ENCODE data around the gene CPXM2. TPM values are rescaled to one million over a fixed set of nuclear protein-coding genes. Genes with fewer than 3 reads are reported as not detected.

The CPXM2 gene
- not detected for total RNA-seq

DNA sequence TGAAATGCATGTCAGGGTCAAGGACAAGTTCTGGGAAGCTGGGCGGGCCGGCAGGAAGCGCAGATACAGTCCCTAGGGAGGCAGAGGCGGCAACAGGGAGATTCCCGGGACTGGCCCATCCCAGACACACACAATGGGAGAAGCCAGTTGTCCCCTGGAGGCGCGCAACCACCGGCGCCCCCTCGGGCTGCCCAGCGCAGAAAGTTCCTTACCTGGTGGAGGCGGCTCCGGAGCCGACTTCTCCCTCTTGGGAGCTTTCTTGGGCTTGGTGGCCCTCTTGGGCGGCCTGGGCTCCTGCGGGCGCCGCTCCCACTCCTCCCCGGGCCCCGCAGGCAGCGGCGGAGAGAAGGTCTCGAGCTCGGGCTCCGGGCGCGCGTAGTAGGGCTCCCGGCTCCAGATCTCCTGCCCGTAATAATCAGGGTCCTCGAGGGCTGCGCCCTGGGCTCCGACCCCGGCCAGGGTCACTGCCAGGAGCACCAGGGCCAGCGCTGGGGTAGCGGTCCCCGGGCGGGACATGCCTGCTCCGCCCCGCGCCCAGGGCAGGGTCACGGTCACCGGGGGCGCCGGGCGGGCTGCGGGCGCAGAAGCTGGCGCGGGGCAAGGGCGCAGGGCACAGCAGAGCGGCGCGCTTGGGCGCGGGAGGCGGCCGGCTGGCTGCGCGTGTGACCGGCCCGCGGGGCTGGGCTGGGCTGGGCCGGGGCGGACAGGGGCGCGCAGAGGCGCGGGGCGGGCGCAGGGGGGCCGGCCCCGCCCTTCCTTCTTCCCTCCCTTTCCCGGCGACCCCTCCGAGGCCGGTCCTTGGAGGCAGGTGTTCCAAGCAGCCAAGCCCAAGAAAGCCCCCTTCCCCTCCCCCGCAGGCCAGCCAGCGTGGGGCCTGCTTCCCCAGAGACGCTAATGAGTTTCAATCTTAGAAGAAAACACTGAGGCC is at the start of gene CPXM2:
Gene CPXM2 (minus strand): TSS at position 664 of the 928 bp plus-strand sequence. CDS start 148 bp downstream, at position 516.
- H3K36me3 Mint-ChIP-seq (ENCODE audit: low read depth), result no peaks in the 10 kb centered on the region
- no peak within 1 kb of the TSS for H3K4me3 Mint-ChIP-seq
- H3K27me3 Mint-ChIP-seq, result peaks cover 20% of the 10 kb centered on the region
- no peak for ATAC-seq (replicated peaks)
- no peaks in the 10 kb centered on the region for H3K4me1 Mint-ChIP-seq
- no peak within 1 kb of the TSS for H3K27ac Mint-ChIP-seq
- H3K9me3 Mint-ChIP-seq, result no peaks in the 10 kb centered on the region

DNA sequence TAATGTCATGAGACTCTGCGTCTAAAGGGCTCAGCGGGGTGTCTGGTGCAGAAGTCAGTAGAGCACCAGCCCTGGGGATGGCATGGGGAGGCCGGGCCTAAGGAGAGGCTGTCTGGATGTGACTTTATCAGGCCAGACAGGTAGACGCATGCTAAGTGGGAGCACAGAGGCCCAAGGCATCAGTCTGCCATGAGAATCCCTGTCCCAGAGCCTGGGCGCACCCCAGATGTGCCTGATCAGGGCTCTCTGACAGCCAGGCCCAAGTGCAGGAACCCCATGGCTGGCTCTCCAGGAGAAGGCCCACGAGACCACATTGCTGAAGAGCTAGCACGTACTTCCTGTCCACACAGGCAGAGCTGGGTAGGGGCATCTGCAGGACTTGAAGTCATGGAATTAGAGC is 48.0 kb upstream of the CPXM2 start:
- Mint-ChIP-seq H3K36me3 (ENCODE audit: low read depth) (no peaks in the 10 kb centered on the region), H3K9me3 (peaks cover 6% of the 10 kb centered on the region), H3K27ac (no peak overlapping the region), H3K4me3 (no peak overlapping the region), H3K4me1 (no peaks in the 10 kb centered on the region), H3K27me3 (peaks cover 11% of the 10 kb centered on the region)
- no peak for ATAC-seq (replicated peaks)

DNA sequence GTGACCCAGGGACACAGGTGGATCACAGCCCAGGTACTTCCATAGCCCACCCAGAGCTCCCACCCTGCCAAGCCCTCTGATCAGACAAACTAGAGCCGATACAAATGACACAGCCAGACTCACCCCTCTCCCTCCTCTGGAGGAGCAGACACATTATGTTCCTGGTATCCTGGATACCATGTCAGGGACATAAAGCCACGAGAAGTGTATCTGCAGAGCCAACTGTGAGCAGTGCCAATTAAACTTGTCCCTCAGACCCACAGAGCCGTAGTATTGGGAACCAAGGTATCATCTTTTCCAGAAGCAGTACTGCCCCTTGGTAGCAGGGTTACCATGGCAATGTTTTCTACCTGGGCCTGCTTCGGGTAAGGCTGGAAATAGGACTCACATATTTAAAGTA is 47.3 kb upstream of the CPXM2 start:
- H3K4me1 Mint-ChIP-seq, result no peaks in the 10 kb centered on the region
- peaks cover 11% of the 10 kb centered on the region for H3K27me3 Mint-ChIP-seq
- H3K36me3 Mint-ChIP-seq (ENCODE audit: low read depth), result no peaks in the 10 kb centered on the region
- H3K9me3 Mint-ChIP-seq, result peaks cover 6% of the 10 kb centered on the region
- H3K4me3 Mint-ChIP-seq, result no peak overlapping the region
- no peak overlapping the region for H3K27ac Mint-ChIP-seq
- no peak for ATAC-seq (replicated peaks)

DNA sequence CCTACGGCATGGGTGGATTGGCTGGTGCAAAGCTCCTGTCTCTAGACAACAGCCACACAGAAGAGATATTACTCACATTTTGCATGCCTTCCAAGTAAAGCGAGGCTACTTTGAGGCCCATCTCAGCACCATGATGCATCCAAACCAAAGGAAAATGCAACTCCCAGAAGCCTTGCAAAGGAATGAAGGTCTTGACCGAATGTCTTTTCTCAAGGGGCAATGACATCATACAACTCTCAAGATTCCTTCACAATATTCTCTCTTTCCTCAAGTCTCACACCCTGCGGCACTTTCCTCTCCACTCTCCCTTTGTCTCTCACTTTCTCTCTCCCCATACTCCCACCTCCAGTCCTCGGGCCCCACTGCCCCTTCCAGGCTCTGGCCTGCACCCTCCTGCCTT is 44.8 kb upstream of the CPXM2 start:
- Mint-ChIP-seq H3K36me3 (ENCODE audit: low read depth) (no peaks in the 10 kb centered on the region), H3K9me3 (peaks cover 6% of the 10 kb centered on the region), H3K4me1 (no peaks in the 10 kb centered on the region), H3K4me3 (no peak overlapping the region), H3K27ac (no peak overlapping the region), H3K27me3 (peaks cover 15% of the 10 kb centered on the region)
- no peak for ATAC-seq (replicated peaks)

DNA sequence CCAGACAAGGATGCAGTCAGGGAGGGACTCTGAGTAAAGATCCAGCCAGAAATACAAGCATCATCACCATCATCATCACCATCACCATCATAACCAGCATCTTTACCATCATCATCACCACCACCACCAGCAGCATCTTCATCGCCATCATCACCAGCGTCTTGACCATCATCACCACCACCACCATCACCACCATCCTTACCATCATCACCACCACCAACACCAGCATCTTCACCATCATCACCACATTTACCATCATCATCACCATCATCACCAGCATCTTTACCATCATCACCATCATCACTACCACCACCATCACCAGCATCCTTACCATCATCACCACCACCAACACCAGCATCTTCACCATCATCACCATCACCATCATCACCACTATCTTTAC is 44.1 kb upstream of the CPXM2 start:
- H3K9me3 Mint-ChIP-seq, result peaks cover 8% of the 10 kb centered on the region
- no peaks in the 10 kb centered on the region for H3K4me1 Mint-ChIP-seq
- peaks cover 12% of the 10 kb centered on the region for H3K27me3 Mint-ChIP-seq
- H3K27ac Mint-ChIP-seq, result no peak overlapping the region
- H3K4me3 Mint-ChIP-seq, result no peak overlapping the region
- no peak for ATAC-seq (replicated peaks)
- H3K36me3 Mint-ChIP-seq (ENCODE audit: low read depth), result no peaks in the 10 kb centered on the region

DNA sequence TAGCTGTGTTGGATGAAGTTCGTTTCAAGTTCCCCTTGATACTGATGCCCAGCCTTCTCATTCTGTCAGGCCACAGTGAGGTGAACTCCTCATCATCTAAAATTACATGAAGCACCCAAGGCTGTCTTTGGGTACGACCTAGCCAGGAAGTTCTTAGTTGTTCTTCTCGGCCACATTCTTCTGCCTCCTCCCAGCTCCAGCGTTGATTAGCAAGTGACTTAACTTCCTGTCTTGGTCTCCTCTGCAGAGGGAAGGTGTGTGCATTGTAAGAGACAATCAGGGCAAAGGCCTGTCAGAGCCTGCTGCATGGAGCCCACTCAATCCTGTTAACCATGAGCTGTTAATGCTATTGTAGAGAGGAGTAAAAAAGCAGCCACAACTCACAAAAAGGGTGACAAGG is 43.2 kb upstream of the CPXM2 start:
- Mint-ChIP-seq H3K27ac (no peak overlapping the region), H3K27me3 (peaks cover 12% of the 10 kb centered on the region), H3K4me1 (no peaks in the 10 kb centered on the region), H3K9me3 (peaks cover 8% of the 10 kb centered on the region), H3K4me3 (no peak overlapping the region), H3K36me3 (ENCODE audit: low read depth) (no peaks in the 10 kb centered on the region)
- no peak for ATAC-seq (replicated peaks)

DNA sequence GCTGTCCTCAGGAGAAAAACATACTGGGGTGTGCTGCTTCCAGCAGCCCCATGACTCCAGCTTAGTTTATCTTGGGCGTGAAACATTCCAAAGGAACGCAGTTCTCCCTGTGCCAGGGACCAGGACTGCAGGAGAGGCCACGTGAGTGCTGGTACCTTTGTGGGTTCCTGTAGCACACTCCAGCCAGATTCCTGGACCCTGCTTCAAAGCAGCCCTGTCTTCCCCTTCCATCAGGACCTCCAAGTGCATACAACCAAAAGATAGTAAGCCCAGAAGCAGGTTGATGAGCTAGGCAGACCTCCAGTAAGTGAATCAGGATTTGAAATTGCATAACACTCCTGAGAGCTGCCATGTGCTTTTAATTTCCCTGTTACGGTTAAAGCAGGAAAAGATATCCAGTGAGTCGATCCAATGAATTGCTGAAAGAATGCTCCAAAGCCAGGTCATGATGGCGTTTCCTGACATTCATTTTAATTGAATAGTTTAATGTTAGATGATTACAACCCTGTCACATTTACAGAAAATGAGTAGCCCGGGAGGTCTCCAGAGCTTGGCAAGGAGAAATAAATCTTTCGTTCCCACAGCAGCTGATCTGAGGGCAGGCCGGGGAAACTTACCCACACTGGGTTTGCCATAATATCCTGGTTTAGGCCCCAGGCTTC is 38.9 kb upstream of the CPXM2 start:
- no peak for ATAC-seq (replicated peaks)
- H3K27ac Mint-ChIP-seq, result no peak overlapping the region
- no peaks in the 10 kb centered on the region for H3K4me1 Mint-ChIP-seq
- H3K9me3 Mint-ChIP-seq, result peaks cover 9% of the 10 kb centered on the region
- no peaks in the 10 kb centered on the region for H3K36me3 Mint-ChIP-seq (ENCODE audit: low read depth)
- peaks cover 19% of the 10 kb centered on the region for H3K27me3 Mint-ChIP-seq
- no peak overlapping the region for H3K4me3 Mint-ChIP-seq

DNA sequence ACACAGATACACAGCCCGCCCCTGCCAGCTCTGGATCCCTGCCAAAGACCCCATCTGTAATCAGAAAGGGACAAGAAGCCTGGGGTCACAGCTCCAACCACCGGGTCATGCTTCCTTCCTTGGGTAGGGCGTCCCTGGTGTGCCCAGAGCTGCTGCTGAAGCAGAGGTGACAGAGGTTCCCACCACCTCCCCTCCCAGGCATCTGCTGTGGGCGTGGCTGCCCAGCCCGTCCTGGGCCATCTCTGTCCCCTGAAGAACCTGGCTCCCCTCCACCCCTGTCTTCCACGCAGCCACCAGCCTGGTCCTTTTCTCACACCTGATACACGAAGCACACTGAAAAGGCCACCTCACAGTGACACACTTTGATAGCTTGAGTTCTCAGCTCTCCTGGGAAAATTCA is 38.2 kb upstream of the CPXM2 start:
- H3K27me3 Mint-ChIP-seq, result peaks cover 19% of the 10 kb centered on the region
- no peaks in the 10 kb centered on the region for H3K4me1 Mint-ChIP-seq
- H3K36me3 Mint-ChIP-seq (ENCODE audit: low read depth), result no peaks in the 10 kb centered on the region
- H3K4me3 Mint-ChIP-seq, result no peak overlapping the region
- ATAC-seq (replicated peaks), result no peak
- no peak overlapping the region for H3K27ac Mint-ChIP-seq
- H3K9me3 Mint-ChIP-seq, result peaks cover 9% of the 10 kb centered on the region

DNA sequence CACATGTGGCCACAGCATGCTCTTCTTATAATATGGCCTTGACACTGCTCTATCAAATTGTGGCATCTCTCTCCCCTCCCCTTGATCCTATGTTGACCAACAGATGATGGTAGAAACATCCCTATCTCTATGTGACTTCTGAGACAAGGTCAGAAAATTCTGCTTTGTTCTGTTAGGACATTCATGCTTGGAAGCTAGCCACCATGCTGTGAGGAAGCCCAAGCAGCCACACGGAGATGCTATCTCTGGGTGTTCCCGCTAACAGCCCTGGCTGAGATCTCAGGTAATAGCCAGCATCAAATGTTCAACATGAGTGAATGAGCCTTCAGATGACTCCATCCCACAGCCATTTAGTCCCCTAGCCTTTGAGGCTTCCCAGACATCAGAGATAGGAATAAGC is 36.8 kb upstream of the CPXM2 start:
- ATAC-seq (replicated peaks), result no peak
- Mint-ChIP-seq H3K36me3 (ENCODE audit: low read depth) (no peaks in the 10 kb centered on the region), H3K9me3 (peaks cover 9% of the 10 kb centered on the region), H3K27ac (no peak overlapping the region), H3K4me3 (no peak overlapping the region), H3K4me1 (no peaks in the 10 kb centered on the region), H3K27me3 (peaks cover 19% of the 10 kb centered on the region)

DNA sequence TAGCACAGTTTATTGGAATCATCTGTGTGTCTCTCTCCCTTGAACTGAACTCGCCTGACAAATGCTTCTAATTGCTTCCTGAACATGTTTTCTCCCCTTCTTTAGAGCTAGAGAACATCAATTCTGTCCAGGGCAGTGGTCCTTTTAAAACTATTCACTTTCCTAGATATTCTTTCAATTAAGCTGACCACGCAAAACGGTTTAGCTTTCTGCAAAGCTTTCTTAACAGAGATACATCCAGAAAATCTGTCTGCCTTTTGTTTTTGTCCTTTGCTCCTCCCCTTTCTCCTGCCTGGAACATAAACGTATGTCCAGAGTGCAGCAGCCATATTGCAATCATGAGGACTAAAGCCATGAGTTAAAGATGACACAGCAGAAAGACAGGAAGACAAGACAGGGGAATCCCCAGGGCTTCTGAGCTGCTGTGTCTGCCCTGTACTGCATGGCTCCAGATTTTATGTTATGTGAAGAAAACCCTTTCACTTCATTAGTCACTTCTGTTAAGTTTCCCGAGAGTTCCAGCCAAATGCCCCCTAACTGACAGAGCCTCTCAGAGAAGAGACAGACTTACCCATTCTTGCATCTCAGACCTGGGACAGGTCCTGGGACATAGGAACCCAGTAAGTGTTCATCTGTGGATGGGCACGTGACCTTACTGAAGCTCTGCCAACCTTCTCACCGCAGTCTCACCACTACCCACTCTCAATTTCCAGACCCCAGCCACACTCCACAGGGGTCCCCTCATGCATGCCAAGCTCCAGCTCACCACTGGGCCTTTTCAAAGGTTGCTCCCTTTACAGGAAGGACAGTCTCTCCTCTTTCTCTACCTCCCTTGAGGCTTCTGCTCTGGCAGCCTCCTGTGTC is 35.0 kb upstream of the CPXM2 start:
- H3K4me3 Mint-ChIP-seq, result no peak overlapping the region
- H3K36me3 Mint-ChIP-seq (ENCODE audit: low read depth), result no peaks in the 10 kb centered on the region
- peak; percentile 83 for ATAC-seq (replicated peaks)
- peaks cover 22% of the 10 kb centered on the region for H3K27me3 Mint-ChIP-seq
- no peaks in the 10 kb centered on the region for H3K4me1 Mint-ChIP-seq
- peaks cover 13% of the 10 kb centered on the region for H3K9me3 Mint-ChIP-seq
- H3K27ac Mint-ChIP-seq, result peak overlapping the region; percentile 35

DNA sequence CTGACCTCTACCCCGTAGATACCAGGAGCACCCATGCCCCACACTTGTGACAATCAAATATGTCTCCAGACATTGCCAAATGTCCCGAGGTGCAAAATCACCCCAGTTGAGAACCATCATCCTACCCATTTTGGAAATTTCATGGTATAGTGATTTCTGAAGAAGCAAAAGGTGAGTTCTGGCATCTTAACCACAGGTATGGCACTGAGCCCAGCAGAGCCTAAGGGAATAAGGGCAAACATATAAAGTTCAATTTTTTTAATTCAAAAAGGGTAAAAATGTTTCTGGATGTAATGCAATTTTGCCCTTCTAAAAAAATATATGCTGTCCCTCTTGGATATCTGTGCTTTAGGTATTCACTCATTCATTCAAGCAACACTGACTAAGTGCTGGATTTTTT is 30.5 kb upstream of the CPXM2 start:
- H3K27me3 Mint-ChIP-seq, result peaks cover 22% of the 10 kb centered on the region
- H3K4me1 Mint-ChIP-seq, result no peaks in the 10 kb centered on the region
- H3K4me3 Mint-ChIP-seq, result no peak overlapping the region
- ATAC-seq (replicated peaks), result no peak
- peaks cover 16% of the 10 kb centered on the region for H3K9me3 Mint-ChIP-seq
- no peak overlapping the region for H3K27ac Mint-ChIP-seq
- no peaks in the 10 kb centered on the region for H3K36me3 Mint-ChIP-seq (ENCODE audit: low read depth)

DNA sequence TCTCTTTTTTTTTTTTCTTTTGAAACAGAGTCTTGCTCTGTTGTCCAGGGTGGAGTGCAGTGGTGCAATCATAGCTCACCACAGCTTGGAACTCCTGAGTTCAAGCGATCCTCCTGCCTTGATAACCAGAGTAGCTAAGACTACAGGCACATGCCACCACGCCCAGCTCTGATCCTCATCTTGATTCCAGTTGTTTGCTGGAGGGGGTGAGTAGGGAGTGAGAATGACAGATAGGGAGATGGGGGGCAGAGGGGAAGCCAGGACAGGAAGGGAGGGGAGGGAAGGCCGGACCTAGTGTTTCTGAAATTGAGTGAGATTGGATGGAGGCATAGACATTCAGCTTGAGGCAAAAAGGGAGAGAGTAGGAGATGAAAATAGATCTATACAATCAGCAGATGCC is 25.2 kb upstream of the CPXM2 start:
- H3K4me3 Mint-ChIP-seq, result no peak overlapping the region
- H3K4me1 Mint-ChIP-seq, result no peaks in the 10 kb centered on the region
- H3K9me3 Mint-ChIP-seq, result peaks cover 9% of the 10 kb centered on the region
- ATAC-seq (replicated peaks), result no peak
- peaks cover 31% of the 10 kb centered on the region for H3K27me3 Mint-ChIP-seq
- H3K36me3 Mint-ChIP-seq (ENCODE audit: low read depth), result no peaks in the 10 kb centered on the region
- no peak overlapping the region for H3K27ac Mint-ChIP-seq

DNA sequence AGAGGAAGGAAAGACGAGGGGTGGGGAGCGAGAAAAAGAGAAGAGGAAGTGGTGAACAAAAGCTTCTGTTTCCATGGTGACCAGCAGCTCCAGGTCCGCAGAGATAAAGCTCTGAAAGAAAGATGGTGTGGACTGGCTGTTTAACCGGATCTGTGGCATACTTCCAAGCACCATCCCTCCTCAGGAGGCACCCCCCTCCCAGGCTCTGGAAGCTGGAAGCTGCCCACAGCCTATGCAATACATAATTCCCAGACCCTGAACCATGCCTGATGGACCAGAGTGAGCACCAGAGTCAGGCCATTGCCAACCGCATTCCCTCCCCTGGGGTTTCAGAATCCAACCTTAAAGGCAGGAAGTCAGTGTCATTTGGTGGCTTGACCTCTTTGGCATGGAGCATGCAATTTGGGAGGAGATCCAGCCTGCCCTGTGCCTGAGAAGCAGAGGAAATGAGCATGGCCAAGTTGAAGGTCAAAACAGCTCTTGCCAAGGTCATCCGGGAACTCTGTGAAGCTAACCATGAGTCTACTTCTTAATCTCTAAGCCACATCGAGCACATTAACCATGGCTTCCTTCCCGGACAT is 22.2 kb upstream of the CPXM2 start:
- H3K36me3 Mint-ChIP-seq (ENCODE audit: low read depth), result no peaks in the 10 kb centered on the region
- no peak overlapping the region for H3K4me3 Mint-ChIP-seq
- ATAC-seq (replicated peaks), result no peak
- no peaks in the 10 kb centered on the region for H3K4me1 Mint-ChIP-seq
- H3K27ac Mint-ChIP-seq, result no peak overlapping the region
- peaks cover 46% of the 10 kb centered on the region for H3K27me3 Mint-ChIP-seq
- H3K9me3 Mint-ChIP-seq, result peaks cover 5% of the 10 kb centered on the region

DNA sequence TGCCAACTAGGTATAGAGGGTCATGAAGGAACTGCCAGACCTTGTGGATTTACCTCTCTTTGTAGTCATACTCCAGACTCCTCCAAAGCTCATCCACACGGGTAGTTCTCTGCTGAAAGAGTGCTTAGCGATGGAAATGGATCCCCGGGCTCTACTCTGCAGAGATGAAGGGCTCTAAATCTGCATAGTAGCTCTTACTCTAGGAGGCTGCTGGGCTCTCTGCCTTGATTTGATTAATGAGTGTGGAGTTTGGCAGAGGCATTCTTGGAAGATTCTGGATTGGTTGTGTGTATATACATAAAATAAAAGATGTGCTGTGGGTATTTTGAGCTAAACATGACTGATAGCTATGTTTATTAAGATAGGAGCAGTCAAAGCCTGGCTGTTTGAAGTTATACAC is 21.3 kb upstream of the CPXM2 start:
- no peaks in the 10 kb centered on the region for H3K4me1 Mint-ChIP-seq
- H3K36me3 Mint-ChIP-seq (ENCODE audit: low read depth), result no peaks in the 10 kb centered on the region
- H3K27me3 Mint-ChIP-seq, result peaks cover 48% of the 10 kb centered on the region
- H3K9me3 Mint-ChIP-seq, result peaks cover 5% of the 10 kb centered on the region
- H3K4me3 Mint-ChIP-seq, result no peak overlapping the region
- H3K27ac Mint-ChIP-seq, result no peak overlapping the region
- no peak for ATAC-seq (replicated peaks)

Measured in activated T-helper 17 cell treated with anti-CD3 and anti-CD28 coated beads, Interleukin-2, amount 50 U/mL, for 72 hours (primary cell).